K562 (cell line): Measurements from ENCODE around the gene DPYSL3. TPM values are rescaled to one million over a fixed set of nuclear protein-coding genes. Genes with fewer than 3 reads are reported as not detected.

Experiments
- ATAC-seq: fragments of 200-7000 bp; cut with Tn5 transposase; 3 replicates; pipeline ENCODE4 v1.9.1; 2020; ENCODE audit warnings: moderate library complexity
- BruUV-seq: library from RNA; stranded (reverse); fragments of 400-500 nt; replicated peaks from 2 replicates; lab custom pipeline; 2021; lab: Mats Ljungman, UMichigan
- CTCF ChIA-PET: fragments of 300-600 bp; formaldehyde crosslinking; extraction: SDS; loops from one replicate; lab custom pipeline; 2021; ENCODE audit warnings: low intra/inter-chr PET ratio; lab: Yijun Ruan, JAX
- POLR2A ChIA-PET: fragments of 300-600, 350-650 bp; sonication (Branson Sonifier 250); formaldehyde crosslinking; extraction: SDS; loops from one replicate; lab custom pipeline; 2021; ENCODE audit warnings: antibody characterized with exemption, inconsistent platforms; lab: Yijun Ruan, JAX
- DNase-seq, 4 experiments: peaks; one replicate each; pipeline versions ENCODE4 v3.0.0 to v3.0.0-alpha.2; 2011 to 2018; ENCODE audit warnings: low spot score in 3 of 4, mixed read lengths in 3 of 4; ENCODE audit errors: extremely low read depth in 1 of 4
- FAIRE-seq: peaks from 2 replicates; lab custom pipeline; 2011; peaks lifted over from hg19 to GRCh38; lab: Jason Lieb, UNC
- H2AFZ ChIP-seq: 2 replicates; pipeline ENCODE4 v1.6.0; 2011; ENCODE audit warnings: low read depth, low read length, control low read depth, inconsistent platforms
- H3K27ac ChIP-seq: fragments of 200-600 bp; 3 replicates; pipeline ENCODE4 v1.8.0; 2011; ENCODE audit warnings: low read depth, mild to moderate bottlenecking, control low read depth, inconsistent platforms, low read length, moderate library complexity, mixed read lengths; ENCODE audit errors: extremely low read depth
- H3K27me3 ChIP-seq, 2 experiments: fragments of 300-600 bp in 1 of 2; 2 replicates in 1 of 2; 3 replicates in 1 of 2; pipeline versions ENCODE4 v1.6.0 to v1.8.0; 2011; ENCODE audit warnings: inconsistent platforms in 2 of 2, low read length in 2 of 2, mild to moderate bottlenecking in 1 of 2, mixed read lengths in 1 of 2, moderate library complexity in 1 of 2; ENCODE audit not compliant: control insufficient read depth in 2 of 2, insufficient read depth in 2 of 2
- H3K36me3 ChIP-seq: fragments of 300-600 bp; 3 replicates; pipeline ENCODE4 v1.8.0; 2011; ENCODE audit warnings: mild to moderate bottlenecking, low read length, inconsistent platforms; ENCODE audit not compliant: control insufficient read depth, insufficient read depth
- H3K4me1 ChIP-seq, 2 experiments: fragments of 200-600 bp in 1 of 2; replicated peaks in 1 of 2; 2 replicates in 1 of 2; 3 replicates in 1 of 2; pipeline versions ENCODE4 v1.5.1 to v1.8.0; 2011; ENCODE audit warnings: inconsistent platforms in 2 of 2, low read length in 2 of 2, mild to moderate bottlenecking in 1 of 2, mixed read lengths in 1 of 2, moderate library complexity in 1 of 2; ENCODE audit not compliant: control insufficient read depth in 2 of 2, insufficient read depth in 2 of 2
- H3K4me2 ChIP-seq: 2 replicates; pipeline ENCODE4 v1.6.1; 2011; ENCODE audit warnings: low read length, control low read depth, inconsistent platforms, mixed read lengths; ENCODE audit not compliant: insufficient read depth
- H3K4me3 ChIP-seq: fragments of 200-600 bp; sonication (generic), shearing (Covaris generic); 2 replicates; pipeline ENCODE4 v1.5.1; 2016; ENCODE audit warnings: control low read depth, inconsistent platforms
- H3K79me2 ChIP-seq: fragments of 200-600 bp; 3 replicates; pipeline ENCODE4 v1.8.0; 2011; ENCODE audit warnings: low read length, inconsistent platforms; ENCODE audit not compliant: control insufficient read depth, insufficient read depth
- H3K9ac ChIP-seq, 2 experiments: 2 replicates each; pipeline versions ENCODE4 v1.6.0 to v1.6.1; 2011; ENCODE audit warnings: low read depth in 2 of 2, low read length in 2 of 2, control low read depth in 1 of 2, inconsistent platforms in 1 of 2, mild to moderate bottlenecking in 1 of 2, mixed read lengths in 1 of 2; ENCODE audit not compliant: insufficient read depth in 1 of 2
- H3K9me1 ChIP-seq: one replicate; pipeline ENCODE4 v1.6.0; 2011; ENCODE audit warnings: inconsistent platforms, mild to moderate bottlenecking, low read length, moderate library complexity; ENCODE audit not compliant: control insufficient read depth, insufficient read depth
- H3K9me3 ChIP-seq: replicated peaks from 2 replicates; pipeline ENCODE4 v1.5.1; 2011; ENCODE audit warnings: low read depth, low read length, inconsistent platforms; ENCODE audit not compliant: control insufficient read depth, insufficient read depth
- H4K20me1 ChIP-seq: replicated peaks from 2 replicates; pipeline ENCODE4 v1.6.1; 2011; ENCODE audit warnings: low read length, inconsistent platforms, mixed read lengths; ENCODE audit not compliant: control insufficient read depth, insufficient read depth
- ASH1L ChIP-seq: fragments of 450-650 bp; IDR thresholded peaks from 2 replicates; pipeline ENCODE4 v1.6.1; 2018; ENCODE audit warnings: borderline replicate concordance, mild to moderate bottlenecking, low read depth; ENCODE audit not compliant: partially characterized antibody
- DACH1 ChIP-seq: fragments of 450-650 bp; IDR thresholded peaks from 2 replicates; pipeline ENCODE4 v1.6.1; 2018; ENCODE audit not compliant: partially characterized antibody
- ELF4 ChIP-seq: fragments of 450-650 bp; formaldehyde crosslinking; IDR thresholded peaks from 2 replicates; pipeline ENCODE4 v1.4.0; 2022; ENCODE audit warnings: missing genetic modification characterization
- ETV1 ChIP-seq: fragments of 450-650 bp; conservative IDR thresholded peaks from 2 replicates; pipeline ENCODE4 v1.6.1; 2016; ENCODE audit warnings: missing genetic modification characterization, control low read depth, low read depth, missing compliant biosample characterization
- HIVEP1 ChIP-seq: fragments of 250-450 bp; sonication (Bioruptor Pico); IDR thresholded peaks from 2 replicates; pipeline ENCODE4 v1.4.0; 2020; ENCODE audit warnings: mild to moderate bottlenecking
- KLF10 ChIP-seq: fragments of 250-450 bp; sonication (Bioruptor Pico); IDR thresholded peaks from 2 replicates; pipeline ENCODE4 v1.6.1; 2021; ENCODE audit warnings: matching md5 sums
- PBX2 ChIP-seq, 2 experiments: IDR thresholded peaks in 1 of 2; conservative IDR thresholded peaks in 1 of 2; 2 replicates each; pipeline ENCODE4 v1.6.1; 2016; ENCODE audit warnings: low read depth in 2 of 2, mild to moderate bottlenecking in 1 of 2, missing compliant biosample characterization in 1 of 2, missing genetic modification characterization in 1 of 2, moderate library complexity in 1 of 2
- RBBP5 ChIP-seq: fragments of 200-600 bp; sonication (generic); IDR thresholded peaks from 2 replicates; pipeline ENCODE4 v1.6.1; 2012; ENCODE audit warnings: borderline replicate concordance, mild to moderate bottlenecking, low read length, control low read depth, inconsistent platforms; ENCODE audit not compliant: insufficient read depth, poor library complexity, severe bottlenecking
- SP1 ChIP-seq: sonication (generic); formaldehyde crosslinking; IDR thresholded peaks from 2 replicates; pipeline ENCODE4 v1.8.1; 2022; ENCODE audit warnings: mild to moderate bottlenecking, missing genetic modification reagents
- SPI1 ChIP-seq: IDR thresholded peaks from 2 replicates; pipeline ENCODE4 v1.6.1; 2011; ENCODE audit warnings: low read depth, low read length, control low read depth, borderline replicate concordance
- ZFP30 ChIP-seq: fragments of 250-450 bp; sonication (Bioruptor Pico); IDR thresholded peaks from 2 replicates; pipeline ENCODE4 v1.8.0; 2022; ENCODE audit warnings: moderate library complexity, mild to moderate bottlenecking, inconsistent platforms, borderline replicate concordance
- ZFPM2 ChIP-seq: fragments of 250-450 bp; sonication (Bioruptor Pico); IDR thresholded peaks from 2 replicates; pipeline ENCODE4 v1.5.1; 2022; ENCODE audit warnings: mild to moderate bottlenecking
- ZKSCAN1 ChIP-seq: fragments of 150-350 bp; IDR thresholded peaks from 2 replicates; pipeline ENCODE4 v1.6.1; 2016; ENCODE audit warnings: low read depth, low read length
- ZNF384 ChIP-seq: IDR thresholded peaks from 2 replicates; pipeline ENCODE4 v1.6.1; 2012; ENCODE audit warnings: low read depth, low read length, improper control_type of control experiment
- ZNF561 ChIP-seq: fragments of 450-650 bp; formaldehyde crosslinking; conservative IDR thresholded peaks from 2 replicates; pipeline ENCODE4 v1.4.0; 2020; ENCODE audit warnings: mild to moderate bottlenecking, moderate library complexity
- WGBS: fragments of 100-300 bp; shearing (Covaris generic); methylation state at CpG from one replicate; pipeline ENCODE4 v1.1.6; 2016; ENCODE audit warnings: low coverage, mixed read lengths; ENCODE audit not compliant: insufficient coverage; ENCODE audit errors: missing lambda C conversion rate; 5-methylcytosine and 5-hydroxymethylcytosine counted together
- in situ Hi-C: fragments of 300-500 bp; cut with MboI; formaldehyde crosslinking; loops from 4 replicates; pipeline ENCODE4 v1.15.0; 2018; ENCODE audit warnings: inconsistent platforms, mixed read lengths
- intact Hi-C: fragments of 100-400 bp; cut with micrococcal nuclease; formaldehyde crosslinking; loops from 2 replicates; pipeline ENCODE4 v1.14.2; 2022
- polyA plus RNA-seq, 8 experiments: library from polyadenylated mRNA; depleted of rRNA in 4 of 8; stranded (reverse) in 5 of 8; unstranded in 3 of 8; fragments of >200 nt; fragmentation: Nextera tagmentation in 2 of 8; fragmentation: Illumina TruSeq in 1 of 8; extraction: Ambion mirVana in 2 of 8; extraction: Trizol in 1 of 8; gene quantifications; 2 replicates each; pipeline versions ENCODE4 v1.2.1 to v1.2.3, GENCODE V29; 2011 to 2014; ENCODE audit warnings: inconsistent platforms in 1 of 8, missing spikeins in 1 of 8
- total RNA-seq, 7 experiments: library from RNA; depleted of rRNA in 6 of 7; stranded (reverse); fragments of >200 nt in 6 of 7; fragmentation: Illumina TruSeq in 2 of 7; extraction: Trizol in 2 of 7; gene quantifications; 2 replicates each; pipeline versions ENCODE4 v1.2.1 to v1.2.3, GENCODE V29; 2011 to 2021; ENCODE audit warnings: low replicate concordance in 1 of 7
- TF ChIP-seq, protein P1 (sequence below): fragments of 450-650 bp; IDR thresholded peaks from 2 replicates; pipeline ENCODE4 v1.7.0; 2016; ENCODE audit warnings: borderline replicate concordance
- TF ChIP-seq, protein P2 (sequence below): fragments of 450-650 bp; formaldehyde crosslinking; IDR thresholded peaks from 2 replicates; pipeline ENCODE4 v1.4.0; 2020; ENCODE audit warnings: mild to moderate bottlenecking

DPYSL3 gene
- total and polyA plus RNA-seq, 9 of the 15 experiments (the other 6 are each of a cell fraction or from before 2014, with no cell fraction given) = 0.07 to 0.55 TPM; not detected in 7

- no peak overlapping the region for H3K4me3 ChIP-seq
- intact Hi-C loops (no loop called here), in situ Hi-C loops (no loop called here)
- BruUV-seq = no TSS peak
- H3K9ac ChIP-seq = no peak overlapping the region
- no peaks in the 10 kb centered on the region for H3K27me3 ChIP-seq
- FAIRE-seq (no peak), DNase-seq (no peak), ATAC-seq (no peak)
- no peaks in the 10 kb centered on the region for H3K79me2 ChIP-seq
- H3K4me1 ChIP-seq = no peaks in the 10 kb centered on the region
- no peaks in the 10 kb centered on the region for H3K9me1 ChIP-seq
- no peaks in the 10 kb centered on the region for H3K36me3 ChIP-seq
- H4K20me1 ChIP-seq = no peaks in the 10 kb centered on the region
- POLR2A ChIA-PET = no interaction called here
- no peaks in the 10 kb centered on the region; the same call in 1 of the 2 replicates for H3K9me3 ChIP-seq
- no peak overlapping the region for H3K4me2 ChIP-seq
- CTCF ChIA-PET = no interaction called here
- H2AFZ ChIP-seq = no peak overlapping the region
- no peak overlapping the region for H3K27ac ChIP-seq
- 0% methylated on average over 2 of the region's 2 CpGs for WGBS
- TF ChIP-seq ASH1L (no peak), KLF10 (no peak), ZFPM2 (no peak), RBBP5 (no peak), PBX2 (CRISPR knock-in tag; IDR thresholded peaks at IDR 0.05; ENCODE audit: low read depth) (no peak), PBX2 (tag; conservative IDR thresholded peaks at IDR 0.05; ENCODE audit: low read depth) (no peak), ZFP30 (CRISPR knock-in tag) (no peak), SPI1 (no peak), ETV1 (tag) (no peak), ZNF384 (no peak), DACH1 (no peak), ZKSCAN1 (no peak), ELF4 (no peak), SP1 (CRISPR knock-in tag) (no peak), HIVEP1 (CRISPR knock-in tag) (no peak), ZNF561 (no peak)
- TF ChIP-seq, protein P1, sequence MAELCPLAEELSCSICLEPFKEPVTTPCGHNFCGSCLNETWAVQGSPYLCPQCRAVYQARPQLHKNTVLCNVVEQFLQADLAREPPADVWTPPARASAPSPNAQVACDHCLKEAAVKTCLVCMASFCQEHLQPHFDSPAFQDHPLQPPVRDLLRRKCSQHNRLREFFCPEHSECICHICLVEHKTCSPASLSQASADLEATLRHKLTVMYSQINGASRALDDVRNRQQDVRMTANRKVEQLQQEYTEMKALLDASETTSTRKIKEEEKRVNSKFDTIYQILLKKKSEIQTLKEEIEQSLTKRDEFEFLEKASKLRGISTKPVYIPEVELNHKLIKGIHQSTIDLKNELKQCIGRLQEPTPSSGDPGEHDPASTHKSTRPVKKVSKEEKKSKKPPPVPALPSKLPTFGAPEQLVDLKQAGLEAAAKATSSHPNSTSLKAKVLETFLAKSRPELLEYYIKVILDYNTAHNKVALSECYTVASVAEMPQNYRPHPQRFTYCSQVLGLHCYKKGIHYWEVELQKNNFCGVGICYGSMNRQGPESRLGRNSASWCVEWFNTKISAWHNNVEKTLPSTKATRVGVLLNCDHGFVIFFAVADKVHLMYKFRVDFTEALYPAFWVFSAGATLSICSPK = no peak
- TF ChIP-seq, protein P2, sequence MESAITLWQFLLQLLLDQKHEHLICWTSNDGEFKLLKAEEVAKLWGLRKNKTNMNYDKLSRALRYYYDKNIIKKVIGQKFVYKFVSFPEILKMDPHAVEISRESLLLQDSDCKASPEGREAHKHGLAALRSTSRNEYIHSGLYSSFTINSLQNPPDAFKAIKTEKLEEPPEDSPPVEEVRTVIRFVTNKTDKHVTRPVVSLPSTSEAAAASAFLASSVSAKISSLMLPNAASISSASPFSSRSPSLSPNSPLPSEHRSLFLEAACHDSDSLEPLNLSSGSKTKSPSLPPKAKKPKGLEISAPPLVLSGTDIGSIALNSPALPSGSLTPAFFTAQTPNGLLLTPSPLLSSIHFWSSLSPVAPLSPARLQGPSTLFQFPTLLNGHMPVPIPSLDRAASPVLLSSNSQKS (CRISPR knock-in tag) = no peak
Observed at GRCh38 chr5:147485814-147486213, 24.1 kb downstream of the DPYSL3 start.
